ENCODE data around the gene ADAMTS9.

The ADAMTS9 gene

GRCh38 chr3:64617610-64618009, 70.2 kb downstream of the ADAMTS9 start:
- DNase-seq: no peak

GRCh38 chr3:64616953-64617352, 70.8 kb downstream of the ADAMTS9 start:
- no peak for DNase-seq

GRCh38 chr3:64612916-64613526, 74.8 kb downstream of the ADAMTS9 start:
- DNase-seq: no peak

GRCh38 chr3:64612082-64612860, 75.5 kb downstream of the ADAMTS9 start:
- DNase-seq: no peak

GRCh38 chr3:64608741-64609140, 79.1 kb downstream of the ADAMTS9 start:
- no peak for DNase-seq

- no peak for DNase-seq
Observed at GRCh38 chr3:64607032-64607551, 80.7 kb downstream of the ADAMTS9 start.

GRCh38 chr3:64604313-64604712, 83.5 kb downstream of the ADAMTS9 start:
- DNase-seq: no peak

GRCh38 chr3:64601824-64602223, 86.0 kb downstream of the ADAMTS9 start:
- DNase-seq: no peak

- no peak for DNase-seq
Observed at GRCh38 chr3:64600246-64600950, 87.4 kb downstream of the ADAMTS9 start.

- DNase-seq: no peak
Observed at GRCh38 chr3:64599651-64600050, 88.1 kb downstream of the ADAMTS9 start.

GRCh38 chr3:64595253-64595694, 92.5 kb downstream of the ADAMTS9 start:
- no peak for DNase-seq

- no peak for DNase-seq
Observed at GRCh38 chr3:64594134-64594533, 93.7 kb downstream of the ADAMTS9 start.

- no peak for DNase-seq
Observed at GRCh38 chr3:64593350-64593749, 94.5 kb downstream of the ADAMTS9 start.

- DNase-seq: no peak
Observed at GRCh38 chr3:64591615-64592014, 96.2 kb downstream of the ADAMTS9 start.

- no peak for DNase-seq
Observed at GRCh38 chr3:64588380-64588779, 99.4 kb downstream of the ADAMTS9 start.

GRCh38 chr3:64586952-64587351, 100.8 kb downstream of the ADAMTS9 start:
- no peak for DNase-seq

GRCh38 chr3:64584179-64584578, 103.6 kb downstream of the ADAMTS9 start:
- DNase-seq: no peak

- no peak for DNase-seq
Observed at GRCh38 chr3:64578797-64579196, 109.0 kb downstream of the ADAMTS9 start.

GRCh38 chr3:64578062-64578770, 109.6 kb downstream of the ADAMTS9 start:
- no peak for DNase-seq

- no peak for DNase-seq
Observed at GRCh38 chr3:64576211-64576775, 111.5 kb downstream of the ADAMTS9 start.

- DNase-seq: no peak
Observed at GRCh38 chr3:64575211-64575844, 112.5 kb downstream of the ADAMTS9 start.

- DNase-seq: no peak
Observed at GRCh38 chr3:64574194-64574593, 113.6 kb downstream of the ADAMTS9 start.

Data from CD4-positive, alpha-beta T cell treated with Interleukin-6 for 4 hours (primary cell).